ENCODE data around the gene WDFY2.

DNA sequence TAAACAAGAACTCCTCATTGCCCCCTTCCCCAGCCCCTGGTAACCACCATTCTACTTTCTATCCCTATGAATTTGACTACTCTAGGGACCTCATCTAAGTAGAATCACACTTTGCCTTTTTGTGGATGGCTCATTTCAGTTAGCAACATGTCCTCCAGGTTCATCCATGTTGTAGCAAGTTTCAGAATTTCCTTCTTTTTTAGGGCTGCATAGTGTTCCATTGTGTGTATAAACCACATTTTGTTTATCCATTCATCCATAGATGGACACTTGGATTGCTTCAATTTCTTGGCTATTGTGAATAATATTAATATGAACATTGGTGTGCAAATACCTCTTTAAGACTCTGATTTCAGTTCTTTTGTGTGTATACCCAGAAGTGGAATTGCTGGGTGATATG, 224.5 kb downstream of the WDFY2 start:
- TF ChIP-seq, protein P1, sequence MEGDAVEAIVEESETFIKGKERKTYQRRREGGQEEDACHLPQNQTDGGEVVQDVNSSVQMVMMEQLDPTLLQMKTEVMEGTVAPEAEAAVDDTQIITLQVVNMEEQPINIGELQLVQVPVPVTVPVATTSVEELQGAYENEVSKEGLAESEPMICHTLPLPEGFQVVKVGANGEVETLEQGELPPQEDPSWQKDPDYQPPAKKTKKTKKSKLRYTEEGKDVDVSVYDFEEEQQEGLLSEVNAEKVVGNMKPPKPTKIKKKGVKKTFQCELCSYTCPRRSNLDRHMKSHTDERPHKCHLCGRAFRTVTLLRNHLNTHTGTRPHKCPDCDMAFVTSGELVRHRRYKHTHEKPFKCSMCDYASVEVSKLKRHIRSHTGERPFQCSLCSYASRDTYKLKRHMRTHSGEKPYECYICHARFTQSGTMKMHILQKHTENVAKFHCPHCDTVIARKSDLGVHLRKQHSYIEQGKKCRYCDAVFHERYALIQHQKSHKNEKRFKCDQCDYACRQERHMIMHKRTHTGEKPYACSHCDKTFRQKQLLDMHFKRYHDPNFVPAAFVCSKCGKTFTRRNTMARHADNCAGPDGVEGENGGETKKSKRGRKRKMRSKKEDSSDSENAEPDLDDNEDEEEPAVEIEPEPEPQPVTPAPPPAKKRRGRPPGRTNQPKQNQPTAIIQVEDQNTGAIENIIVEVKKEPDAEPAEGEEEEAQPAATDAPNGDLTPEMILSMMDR (IDR thresholded peaks at IDR 0.05) = no peak
- TF ChIP-seq POLR2A (IDR thresholded peaks at IDR 0.05) = no peak
